MM.1S (cell line): Measurements from ENCODE around the gene CD151.

Experiments used
- EZH2 ChIP-seq: fragments of 300-600 bp; sonication (generic); optimal IDR thresholded peaks from 2 replicates; pipeline ENCODE3; 2017; ENCODE audit warnings: low read depth, mild to moderate bottlenecking, antibody characterized with exemption, low read length, mixed read lengths
- EZH2phosphoT487 ChIP-seq: fragments of 300-600 bp; sonication (generic); IDR thresholded peaks from 2 replicates; pipeline ENCODE4 v1.6.1; 2018; ENCODE audit warnings: antibody characterized with exemption, low read length
- TF ChIP-seq, protein P1 (sequence below): fragments of 300-600 bp; sonication (generic); IDR thresholded peaks from 2 replicates; pipeline ENCODE4 v1.5.1; 2016; ENCODE audit warnings: antibody characterized with exemption, low read length, mixed read lengths

DNA sequence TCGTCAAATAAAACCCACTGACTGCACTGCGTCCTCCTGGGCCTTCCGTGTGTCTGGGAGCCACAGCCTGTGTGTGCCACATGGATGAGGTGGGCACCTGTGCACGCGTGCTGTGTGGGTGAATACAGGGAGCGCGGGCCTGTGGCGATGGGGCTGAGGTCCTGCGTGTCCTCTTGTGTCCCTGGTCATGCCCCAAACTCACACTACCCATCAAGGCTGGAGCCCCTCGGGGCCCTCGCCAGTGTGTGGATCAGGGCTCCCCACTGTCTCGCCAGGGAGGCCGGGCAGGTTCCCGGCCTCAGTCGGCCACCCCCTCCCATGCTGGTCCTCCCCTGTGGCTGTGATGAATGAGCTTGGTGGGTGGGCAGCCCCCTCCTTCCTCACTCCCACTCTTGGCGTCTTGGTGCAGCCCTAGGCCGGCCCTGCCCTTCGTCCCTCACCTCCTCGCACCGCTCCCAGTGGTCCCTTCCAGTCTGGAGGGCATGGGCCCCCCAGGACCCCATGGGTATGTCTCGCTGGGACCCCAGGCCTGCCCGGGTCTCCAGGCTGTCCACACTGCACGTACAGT, 707 bp upstream of the CD151 start:
- TF ChIP-seq, protein P1, sequence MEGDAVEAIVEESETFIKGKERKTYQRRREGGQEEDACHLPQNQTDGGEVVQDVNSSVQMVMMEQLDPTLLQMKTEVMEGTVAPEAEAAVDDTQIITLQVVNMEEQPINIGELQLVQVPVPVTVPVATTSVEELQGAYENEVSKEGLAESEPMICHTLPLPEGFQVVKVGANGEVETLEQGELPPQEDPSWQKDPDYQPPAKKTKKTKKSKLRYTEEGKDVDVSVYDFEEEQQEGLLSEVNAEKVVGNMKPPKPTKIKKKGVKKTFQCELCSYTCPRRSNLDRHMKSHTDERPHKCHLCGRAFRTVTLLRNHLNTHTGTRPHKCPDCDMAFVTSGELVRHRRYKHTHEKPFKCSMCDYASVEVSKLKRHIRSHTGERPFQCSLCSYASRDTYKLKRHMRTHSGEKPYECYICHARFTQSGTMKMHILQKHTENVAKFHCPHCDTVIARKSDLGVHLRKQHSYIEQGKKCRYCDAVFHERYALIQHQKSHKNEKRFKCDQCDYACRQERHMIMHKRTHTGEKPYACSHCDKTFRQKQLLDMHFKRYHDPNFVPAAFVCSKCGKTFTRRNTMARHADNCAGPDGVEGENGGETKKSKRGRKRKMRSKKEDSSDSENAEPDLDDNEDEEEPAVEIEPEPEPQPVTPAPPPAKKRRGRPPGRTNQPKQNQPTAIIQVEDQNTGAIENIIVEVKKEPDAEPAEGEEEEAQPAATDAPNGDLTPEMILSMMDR = no peak
- TF ChIP-seq EZH2phosphoT487 (no peak), EZH2 (no peak)
